DOHH2 (cell line): ENCODE data around the gene ANKRD66.

Experiments used
- H3F3A ChIP-seq: fragments of 200-600 bp; sonication (generic), shearing (Covaris generic); 2 replicates; pipeline ENCODE4 v1.6.0; 2016; ENCODE audit warnings: antibody characterized with exemption, mild to moderate bottlenecking; ENCODE audit not compliant: control insufficient read depth, insufficient read depth
- H3K27ac ChIP-seq: fragments of 200-600 bp; sonication (generic); 2 replicates; pipeline ENCODE4 v1.5.1; 2014; ENCODE audit warnings: low read depth, mild to moderate bottlenecking, low read length, moderate library complexity
- H3K27me3 ChIP-seq: fragments of 200-600 bp; sonication (generic); 2 replicates; pipeline ENCODE4 v1.6.1; 2014; ENCODE audit warnings: mild to moderate bottlenecking, low read length, mixed read lengths; ENCODE audit not compliant: control insufficient read depth
- H3K36me3 ChIP-seq: fragments of 200-600 bp; sonication (generic); 2 replicates; pipeline ENCODE4 v1.6.1; 2014; ENCODE audit warnings: mild to moderate bottlenecking, low read length, moderate library complexity, mixed read lengths; ENCODE audit not compliant: control insufficient read depth
- H3K4me1 ChIP-seq: fragments of 200-600 bp; sonication (generic); 2 replicates; pipeline ENCODE4 v1.6.1; 2014; ENCODE audit warnings: mild to moderate bottlenecking, low read length, mixed read lengths; ENCODE audit not compliant: control insufficient read depth
- H3K4me2 ChIP-seq: fragments of 200-600 bp; sonication (generic); 2 replicates; pipeline ENCODE4 v1.6.0; 2014; ENCODE audit warnings: mild to moderate bottlenecking, low read length, moderate library complexity
- H3K4me3 ChIP-seq: fragments of 200-600 bp; sonication (generic); 2 replicates; pipeline ENCODE4 v1.5.1; 2014; ENCODE audit warnings: mild to moderate bottlenecking, low read length, mixed read lengths
- H3K79me2 ChIP-seq: fragments of 200-600 bp; sonication (generic); 2 replicates; pipeline ENCODE4 v1.6.1; 2014; ENCODE audit warnings: mild to moderate bottlenecking, low read length, mixed read lengths; ENCODE audit not compliant: control insufficient read depth
- H3K9me2 ChIP-seq: fragments of 200-600 bp; sonication (generic); replicated peaks from 2 replicates; pipeline ENCODE4 v1.6.1; 2014; ENCODE audit warnings: mild to moderate bottlenecking, low read length, mixed read lengths; ENCODE audit not compliant: control insufficient read depth
- H3K9me3 ChIP-seq: fragments of 200-600 bp; sonication (generic); 2 replicates; pipeline ENCODE4 v1.6.1; 2014; ENCODE audit warnings: antibody characterized with exemption, low read length, mixed read lengths; ENCODE audit not compliant: control insufficient read depth, insufficient read depth
- H4K20me1 ChIP-seq: fragments of 200-600 bp; sonication (generic); 2 replicates; pipeline ENCODE4 v1.6.0; 2014; ENCODE audit warnings: low read depth, mild to moderate bottlenecking, antibody characterized with exemption, low read length, moderate library complexity; ENCODE audit not compliant: control insufficient read depth, insufficient read depth
- EZH2phosphoT487 ChIP-seq: fragments of 200-600 bp; sonication (generic); IDR thresholded peaks from 2 replicates; pipeline ENCODE4 v1.6.1; 2017; ENCODE audit warnings: borderline replicate concordance, mild to moderate bottlenecking, antibody characterized with exemption, low read length, moderate library complexity, mixed read lengths
- TF ChIP-seq, protein P1 (sequence below): fragments of 200-600 bp; sonication (generic); IDR thresholded peaks from one replicate; pipeline ENCODE4 v1.5.1; 2014; ENCODE audit warnings: antibody characterized with exemption, mild to moderate bottlenecking, low read depth, low read length; ENCODE audit not compliant: poor library complexity, severe bottlenecking

ANKRD66 gene

GRCh38 chr6:46746696-46747095, at the start of gene ANKRD66:
ANKRD66 (plus strand) TSS chr6:46746933; CDS start chr6:46751949, 5,016 bp downstream.
- Histone ChIP-seq H3K9me3 (no peaks in the 10 kb centered on the region), H3K27me3 (no peaks in the 10 kb centered on the region), H3K27ac (no peak within 1 kb of the TSS), H3K79me2 (no peaks in the 10 kb centered on the region), H3K4me2 (no peak within 1 kb of the TSS), H3K9me2 (no peaks in the 10 kb centered on the region), H3K4me1 (no peaks in the 10 kb centered on the region), H3K4me3 (no peak within 1 kb of the TSS), H3F3A (no peaks in the 10 kb centered on the region), H3K36me3 (no peaks in the 10 kb centered on the region), H4K20me1 (no peaks in the 10 kb centered on the region)
- TF ChIP-seq, protein P1, sequence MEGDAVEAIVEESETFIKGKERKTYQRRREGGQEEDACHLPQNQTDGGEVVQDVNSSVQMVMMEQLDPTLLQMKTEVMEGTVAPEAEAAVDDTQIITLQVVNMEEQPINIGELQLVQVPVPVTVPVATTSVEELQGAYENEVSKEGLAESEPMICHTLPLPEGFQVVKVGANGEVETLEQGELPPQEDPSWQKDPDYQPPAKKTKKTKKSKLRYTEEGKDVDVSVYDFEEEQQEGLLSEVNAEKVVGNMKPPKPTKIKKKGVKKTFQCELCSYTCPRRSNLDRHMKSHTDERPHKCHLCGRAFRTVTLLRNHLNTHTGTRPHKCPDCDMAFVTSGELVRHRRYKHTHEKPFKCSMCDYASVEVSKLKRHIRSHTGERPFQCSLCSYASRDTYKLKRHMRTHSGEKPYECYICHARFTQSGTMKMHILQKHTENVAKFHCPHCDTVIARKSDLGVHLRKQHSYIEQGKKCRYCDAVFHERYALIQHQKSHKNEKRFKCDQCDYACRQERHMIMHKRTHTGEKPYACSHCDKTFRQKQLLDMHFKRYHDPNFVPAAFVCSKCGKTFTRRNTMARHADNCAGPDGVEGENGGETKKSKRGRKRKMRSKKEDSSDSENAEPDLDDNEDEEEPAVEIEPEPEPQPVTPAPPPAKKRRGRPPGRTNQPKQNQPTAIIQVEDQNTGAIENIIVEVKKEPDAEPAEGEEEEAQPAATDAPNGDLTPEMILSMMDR, result no peak
- no peak for TF ChIP-seq EZH2phosphoT487

DNA sequence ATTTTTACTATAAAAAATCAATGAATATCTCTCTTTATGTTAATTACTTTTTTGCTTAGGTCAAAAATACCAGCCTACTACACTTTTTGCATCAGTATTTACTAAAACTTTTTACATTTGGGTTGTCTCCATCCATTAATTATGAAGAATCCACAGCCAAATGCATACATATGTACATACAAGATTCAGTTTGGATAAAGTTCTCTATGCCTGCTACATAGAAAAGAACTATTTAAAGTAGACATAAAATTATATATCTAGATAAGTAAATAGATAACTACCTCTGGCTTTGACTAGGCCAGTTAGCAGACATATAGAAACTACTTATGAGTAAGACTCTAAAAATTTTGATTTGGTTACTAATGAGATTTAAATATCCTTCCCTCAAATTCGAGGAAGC, 46.8 kb upstream of the ANKRD66 start:
- H3K9me2 ChIP-seq, result no peaks in the 10 kb centered on the region
- H3K27me3 ChIP-seq, result no peaks in the 10 kb centered on the region
- no peaks in the 10 kb centered on the region for H4K20me1 ChIP-seq
- TF ChIP-seq, protein P1, result no peak
- no peak for TF ChIP-seq EZH2phosphoT487
- H3K36me3 ChIP-seq, result no peaks in the 10 kb centered on the region
- H3K79me2 ChIP-seq, result no peaks in the 10 kb centered on the region
- no peaks in the 10 kb centered on the region for H3K9me3 ChIP-seq
- no peaks in the 10 kb centered on the region for H3F3A ChIP-seq
- H3K4me3 ChIP-seq, result no peak overlapping the region
- H3K4me2 ChIP-seq, result no peak overlapping the region
- H3K27ac ChIP-seq, result no peak overlapping the region
- H3K4me1 ChIP-seq, result peaks cover 3% of the 10 kb centered on the region; the same call in 1 of the 2 replicates

- Histone ChIP-seq H3F3A (no peaks in the 10 kb centered on the region), H3K36me3 (no peaks in the 10 kb centered on the region), H3K9me3 (no peaks in the 10 kb centered on the region), H3K27me3 (no peaks in the 10 kb centered on the region), H3K4me2 (0 out of 2 replicates have a peak overlapping the region, but pooled peaks have one; percentile 3), H3K4me1 (peaks cover 3% of the 10 kb centered on the region; the same call in 1 of the 2 replicates), H3K27ac (no peak overlapping the region), H4K20me1 (no peaks in the 10 kb centered on the region), H3K9me2 (no peaks in the 10 kb centered on the region), H3K4me3 (no peak overlapping the region), H3K79me2 (no peaks in the 10 kb centered on the region)
- no peak for TF ChIP-seq EZH2phosphoT487
- TF ChIP-seq, protein P1, result peak; percentile 35
These were observed 42.2 kb upstream of the ANKRD66 start for GRCh38 chr6:46704562-46704961.

- TF ChIP-seq, protein P1, result no peak
- TF ChIP-seq EZH2phosphoT487, result no peak
- Histone ChIP-seq H3F3A (no peaks in the 10 kb centered on the region), H3K9me2 (no peaks in the 10 kb centered on the region), H3K4me1 (peaks cover 3% of the 10 kb centered on the region; the same call in 1 of the 2 replicates), H3K27me3 (no peaks in the 10 kb centered on the region), H3K4me2 (no peak overlapping the region), H3K27ac (no peak overlapping the region), H3K4me3 (no peak overlapping the region), H3K36me3 (no peaks in the 10 kb centered on the region), H3K9me3 (no peaks in the 10 kb centered on the region), H3K79me2 (no peaks in the 10 kb centered on the region), H4K20me1 (no peaks in the 10 kb centered on the region)
These were observed 40.3 kb upstream of the ANKRD66 start for GRCh38 chr6:46706464-46706863.
